Measurements from ENCODE around the gene RAB27A. TPM values are rescaled to one million over a fixed set of nuclear protein-coding genes. Genes with fewer than 3 reads are reported as not detected.

The RAB27A gene
- total RNA-seq, 1 donor from 2014 or later: 17.8 TPM

GRCh38 chr15:55334371-55334770 lies 44.8 kb upstream of the RAB27A start:
- H4K20me1 ChIP-seq (ENCODE audit: insufficient read depth, low read length): no peaks in the 10 kb centered on the region
- TF ChIP-seq, protein P1, sequence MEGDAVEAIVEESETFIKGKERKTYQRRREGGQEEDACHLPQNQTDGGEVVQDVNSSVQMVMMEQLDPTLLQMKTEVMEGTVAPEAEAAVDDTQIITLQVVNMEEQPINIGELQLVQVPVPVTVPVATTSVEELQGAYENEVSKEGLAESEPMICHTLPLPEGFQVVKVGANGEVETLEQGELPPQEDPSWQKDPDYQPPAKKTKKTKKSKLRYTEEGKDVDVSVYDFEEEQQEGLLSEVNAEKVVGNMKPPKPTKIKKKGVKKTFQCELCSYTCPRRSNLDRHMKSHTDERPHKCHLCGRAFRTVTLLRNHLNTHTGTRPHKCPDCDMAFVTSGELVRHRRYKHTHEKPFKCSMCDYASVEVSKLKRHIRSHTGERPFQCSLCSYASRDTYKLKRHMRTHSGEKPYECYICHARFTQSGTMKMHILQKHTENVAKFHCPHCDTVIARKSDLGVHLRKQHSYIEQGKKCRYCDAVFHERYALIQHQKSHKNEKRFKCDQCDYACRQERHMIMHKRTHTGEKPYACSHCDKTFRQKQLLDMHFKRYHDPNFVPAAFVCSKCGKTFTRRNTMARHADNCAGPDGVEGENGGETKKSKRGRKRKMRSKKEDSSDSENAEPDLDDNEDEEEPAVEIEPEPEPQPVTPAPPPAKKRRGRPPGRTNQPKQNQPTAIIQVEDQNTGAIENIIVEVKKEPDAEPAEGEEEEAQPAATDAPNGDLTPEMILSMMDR (IDR thresholded peaks at IDR 0.05; ENCODE audit: insufficient read depth, low read depth, low read length): no peak
- TF ChIP-seq EZH2 (IDR thresholded peaks at IDR 0.05; ENCODE audit: insufficient read depth, low read length): no peak
- H3K4me1 Mint-ChIP-seq (ENCODE audit: low read depth, unreplicated experiment): no peaks in the 10 kb centered on the region
- H3K79me2 ChIP-seq (ENCODE audit: insufficient read depth, low read length): no peaks in the 10 kb centered on the region
- H3K9me3 Mint-ChIP-seq (ENCODE audit: unreplicated experiment): no peaks in the 10 kb centered on the region
- peaks cover 3% of the 10 kb centered on the region for H3K36me3 ChIP-seq (ENCODE audit: insufficient read depth, low read length)
- H3K4me3 ChIP-seq (ENCODE audit: insufficient read depth, low read depth, low read length): no peak overlapping the region
- H3K27me3 Mint-ChIP-seq (ENCODE audit: low read depth, unreplicated experiment): no peaks in the 10 kb centered on the region
- H3K4me2 ChIP-seq (ENCODE audit: low read length): no peak overlapping the region
- no peak overlapping the region for H3K9ac ChIP-seq (ENCODE audit: low read length)
- no peaks in the 10 kb centered on the region for H3K27me3 ChIP-seq (ENCODE audit: insufficient read depth, low read length)
- FAIRE-seq (no peak), DNase-seq (ENCODE audit: low read depth) (no peak)
- H3K4me3 Mint-ChIP-seq (ENCODE audit: unreplicated experiment): no peak overlapping the region
- peaks cover 4% of the 10 kb centered on the region for H3K36me3 Mint-ChIP-seq (ENCODE audit: low read depth, unreplicated experiment)
- H2AFZ ChIP-seq (ENCODE audit: low read depth, low read length): no peak overlapping the region
- H3K4me1 ChIP-seq (ENCODE audit: insufficient read depth, low read length): no peaks in the 10 kb centered on the region
- H3K27ac Mint-ChIP-seq (ENCODE audit: unreplicated experiment): no peak overlapping the region
- no peaks in the 10 kb centered on the region for H3K9me3 ChIP-seq (ENCODE audit: insufficient read depth, low read depth, low read length)
- no peak overlapping the region for H3K27ac ChIP-seq (ENCODE audit: low read depth, low read length)

- Histone ChIP-seq H3K27ac (ENCODE audit: low read depth, low read length) (no peak overlapping the region), H3K4me3 (ENCODE audit: insufficient read depth, low read depth, low read length) (no peak overlapping the region), H3K27me3 (ENCODE audit: insufficient read depth, low read length) (no peaks in the 10 kb centered on the region), H3K9me3 (ENCODE audit: insufficient read depth, low read depth, low read length) (no peaks in the 10 kb centered on the region), H3K79me2 (ENCODE audit: insufficient read depth, low read length) (no peaks in the 10 kb centered on the region), H2AFZ (ENCODE audit: low read depth, low read length) (no peak overlapping the region), H3K9ac (ENCODE audit: low read length) (no peak overlapping the region), H3K4me2 (ENCODE audit: low read length) (no peak overlapping the region), H3K4me1 (ENCODE audit: insufficient read depth, low read length) (no peaks in the 10 kb centered on the region), H3K36me3 (ENCODE audit: insufficient read depth, low read length) (no peaks in the 10 kb centered on the region), H4K20me1 (ENCODE audit: insufficient read depth, low read length) (no peaks in the 10 kb centered on the region)
- no peak overlapping the region for H3K4me3 Mint-ChIP-seq (ENCODE audit: unreplicated experiment)
- FAIRE-seq (no peak), DNase-seq (ENCODE audit: low read depth) (no peak)
- no peaks in the 10 kb centered on the region for H3K27me3 Mint-ChIP-seq (ENCODE audit: low read depth, unreplicated experiment)
- no peak overlapping the region for H3K27ac Mint-ChIP-seq (ENCODE audit: unreplicated experiment)
- TF ChIP-seq EZH2 (IDR thresholded peaks at IDR 0.05; ENCODE audit: insufficient read depth, low read length): no peak
- TF ChIP-seq, protein P1 (IDR thresholded peaks at IDR 0.05; ENCODE audit: insufficient read depth, low read depth, low read length): no peak
- H3K36me3 Mint-ChIP-seq (ENCODE audit: low read depth, unreplicated experiment): peaks cover 2% of the 10 kb centered on the region
- H3K9me3 Mint-ChIP-seq (ENCODE audit: unreplicated experiment): no peaks in the 10 kb centered on the region
- no peaks in the 10 kb centered on the region for H3K4me1 Mint-ChIP-seq (ENCODE audit: low read depth, unreplicated experiment)
Observed at GRCh38 chr15:55327387-55327786, 37.8 kb upstream of the RAB27A start.

DNA sequence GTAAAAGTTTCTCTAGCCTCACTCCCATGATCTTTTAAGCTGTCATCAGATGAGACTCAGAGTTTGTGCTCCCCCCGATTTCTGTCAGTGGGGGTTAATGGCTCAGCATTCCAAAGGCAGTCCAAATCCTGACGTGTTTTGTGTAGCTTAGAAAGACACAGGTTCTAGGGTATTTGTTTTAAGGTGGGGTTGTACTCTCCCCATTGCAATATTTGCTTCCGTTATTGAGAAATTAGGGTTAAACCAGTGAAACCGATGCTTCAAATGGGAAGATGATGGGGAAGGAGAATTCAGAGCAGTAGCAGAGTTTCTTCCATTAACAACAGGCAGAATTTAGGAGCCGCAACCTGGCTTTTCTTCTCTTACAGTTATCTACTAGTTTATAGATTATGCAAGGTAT lies 32.9 kb upstream of the RAB27A start:
- peaks cover 6% of the 10 kb centered on the region for H3K4me1 Mint-ChIP-seq (ENCODE audit: low read depth, unreplicated experiment)
- Histone ChIP-seq H3K4me1 (ENCODE audit: insufficient read depth, low read length) (peaks cover 15% of the 10 kb centered on the region), H3K79me2 (ENCODE audit: insufficient read depth, low read length) (peaks cover 25% of the 10 kb centered on the region), H3K36me3 (ENCODE audit: insufficient read depth, low read length) (no peaks in the 10 kb centered on the region), H3K27me3 (ENCODE audit: insufficient read depth, low read length) (no peaks in the 10 kb centered on the region), H3K9me3 (ENCODE audit: insufficient read depth, low read depth, low read length) (no peaks in the 10 kb centered on the region), H2AFZ (ENCODE audit: low read depth, low read length) (no peak overlapping the region), H3K9ac (ENCODE audit: low read length) (no peak overlapping the region), H3K27ac (ENCODE audit: low read depth, low read length) (no peak overlapping the region), H4K20me1 (ENCODE audit: insufficient read depth, low read length) (no peaks in the 10 kb centered on the region), H3K4me2 (ENCODE audit: low read length) (no peak overlapping the region), H3K4me3 (ENCODE audit: insufficient read depth, low read depth, low read length) (no peak overlapping the region)
- TF ChIP-seq EZH2 (IDR thresholded peaks at IDR 0.05; ENCODE audit: insufficient read depth, low read length): no peak
- TF ChIP-seq, protein P1 (IDR thresholded peaks at IDR 0.05; ENCODE audit: insufficient read depth, low read depth, low read length): no peak
- peaks cover 2% of the 10 kb centered on the region for H3K36me3 Mint-ChIP-seq (ENCODE audit: low read depth, unreplicated experiment)
- no peak overlapping the region for H3K4me3 Mint-ChIP-seq (ENCODE audit: unreplicated experiment)
- H3K27me3 Mint-ChIP-seq (ENCODE audit: low read depth, unreplicated experiment): no peaks in the 10 kb centered on the region
- H3K27ac Mint-ChIP-seq (ENCODE audit: unreplicated experiment): no peak overlapping the region
- DNase-seq (ENCODE audit: low read depth) (no peak), FAIRE-seq (no peak)
- peaks cover 2% of the 10 kb centered on the region for H3K9me3 Mint-ChIP-seq (ENCODE audit: unreplicated experiment)

Data from astrocyte (in vitro differentiated cells and primary cell).